Naive thymus-derived CD8-positive, alpha-beta T cell (primary cell): ENCODE results near the gene ATP2C1. TPM values are rescaled to one million over a fixed set of nuclear protein-coding genes. Genes with fewer than 3 reads are reported as not detected.

Experiments used
- ATAC-seq, 2 donors: fragments of 150-1000 bp; cut with Tn5 transposase in 1 of 2; sonication (Bioruptor Pico), chemical (Tn5 transposase) in 1 of 2; 1 replicate in 1 of 2; 2 replicates in 1 of 2; pipeline ENCODE4 v1.10.0; 2021; ENCODE audit warnings: mild to moderate bottlenecking in 2 of 2, moderate library complexity in 2 of 2
- POLR2A ChIA-PET: fragments of 350-600 bp; sonication (Branson Sonifier 250); formaldehyde crosslinking; loops from one replicate; lab custom pipeline; 2021; ENCODE audit warnings: antibody characterized with exemption; lab: Charles Lee
- DNase-seq, 10 donors: peaks; one replicate each; pipeline versions ENCODE4 v3.0.0 to v3.0.0-alpha.2; 2020 to 2022
- H3K27ac Mint-ChIP-seq, 10 donors: one replicate each; pipeline ENCODE4 v1.8.0; 2020 to 2022; ENCODE audit warnings: mild to moderate bottlenecking in 10 of 10, mixed read lengths in 10 of 10, moderate library complexity in 4 of 10, inconsistent platforms in 1 of 10
- H3K27me3 Mint-ChIP-seq, 5 donors: one replicate each; pipeline ENCODE4 v1.8.0; 2021 to 2022; ENCODE audit warnings: mixed read lengths in 5 of 5
- H3K36me3 Mint-ChIP-seq, 3 donors: one replicate each; pipeline ENCODE4 v1.8.0; 2020 to 2022; ENCODE audit warnings: mixed read lengths in 3 of 3, mild to moderate bottlenecking in 2 of 3, inconsistent platforms in 1 of 3
- H3K4me1 Mint-ChIP-seq, 4 donors: one replicate each; pipeline ENCODE4 v1.8.0; 2021 to 2022; ENCODE audit warnings: mixed read lengths in 4 of 4
- H3K4me3 Mint-ChIP-seq, 10 donors: one replicate each; pipeline ENCODE4 v1.8.0; 2020 to 2022; ENCODE audit warnings: mild to moderate bottlenecking in 10 of 10, mixed read lengths in 10 of 10, moderate library complexity in 6 of 10, inconsistent platforms in 1 of 10
- H3K9me3 Mint-ChIP-seq, 9 donors: one replicate each; pipeline ENCODE4 v1.8.0; 2020 to 2022; ENCODE audit warnings: mixed read lengths in 9 of 9, mild to moderate bottlenecking in 3 of 9, inconsistent platforms in 1 of 9, moderate library complexity in 1 of 9
- polyA plus RNA-seq, 3 donors: library from polyadenylated mRNA; unstranded; fragments of 300-500 nt; fragmentation: Illumina TruSeq; gene quantifications; one replicate each; pipeline ENCODE4 v1.2.3, GENCODE V29; 2021
- total RNA-seq, 8 experiments: library from RNA in 2 of 8; stranded (reverse) in 2 of 8; gene quantifications; one replicate each; pipeline ENCODE4 v1.2.3 and lab custom pipeline; 2021 to 2026

ATP2C1 gene
- total and polyA plus RNA-seq, 5 experiments from 2014 or later: 5.3 to 48.0 (median 9.0) TPM

GRCh38 chr3:130973406-130973805, 79.5 kb downstream of the ATP2C1 start:
- DNase-seq (no peak), ATAC-seq (no peak)
- no peaks in the 10 kb centered on the region for H3K4me1 Mint-ChIP-seq
- H3K4me3 Mint-ChIP-seq: no peak overlapping the region
- no peak overlapping the region for H3K27ac Mint-ChIP-seq
- POLR2A ChIA-PET: no interaction called here
- no peaks in the 10 kb centered on the region for H3K27me3 Mint-ChIP-seq
- peaks cover 17 to 73% (median 46%) of the 10 kb centered on the region in 3 donors for H3K36me3 Mint-ChIP-seq
- peaks cover 0 to 2% (median 0%) of the 10 kb centered on the region in 9 donors for H3K9me3 Mint-ChIP-seq

DNA sequence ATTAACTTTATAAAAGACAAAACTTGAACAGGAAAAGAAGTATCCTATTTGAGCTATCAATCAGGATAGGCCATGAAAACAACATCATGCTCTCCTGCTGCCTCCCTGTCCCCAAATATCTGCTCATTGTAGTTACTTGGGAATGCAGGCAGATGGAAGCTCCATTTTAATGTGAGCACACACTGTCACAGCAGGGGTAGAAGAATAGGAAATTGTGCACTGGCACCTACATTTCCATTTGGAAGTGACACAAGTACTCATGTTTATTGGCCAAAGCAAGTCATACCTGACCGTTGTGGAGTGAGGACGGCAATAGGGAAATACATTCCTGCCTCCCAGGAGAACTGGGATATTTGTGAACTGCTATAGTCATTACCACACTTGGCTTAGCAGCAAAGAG, 80.3 kb downstream of the ATP2C1 start:
- H3K27me3 Mint-ChIP-seq: no peaks in the 10 kb centered on the region
- no peak for ATAC-seq
- H3K4me1 Mint-ChIP-seq: no peaks in the 10 kb centered on the region
- POLR2A ChIA-PET: no interaction called here
- H3K9me3 Mint-ChIP-seq: peaks cover 0 to 2% (median 0%) of the 10 kb centered on the region in 9 donors
- H3K4me3 Mint-ChIP-seq: no peak overlapping the region
- no peak for DNase-seq
- peaks cover 15 to 76% (median 41%) of the 10 kb centered on the region in 3 donors for H3K36me3 Mint-ChIP-seq
- peak overlapping the region in 1 of 10 donors; percentile 15 for H3K27ac Mint-ChIP-seq

DNA sequence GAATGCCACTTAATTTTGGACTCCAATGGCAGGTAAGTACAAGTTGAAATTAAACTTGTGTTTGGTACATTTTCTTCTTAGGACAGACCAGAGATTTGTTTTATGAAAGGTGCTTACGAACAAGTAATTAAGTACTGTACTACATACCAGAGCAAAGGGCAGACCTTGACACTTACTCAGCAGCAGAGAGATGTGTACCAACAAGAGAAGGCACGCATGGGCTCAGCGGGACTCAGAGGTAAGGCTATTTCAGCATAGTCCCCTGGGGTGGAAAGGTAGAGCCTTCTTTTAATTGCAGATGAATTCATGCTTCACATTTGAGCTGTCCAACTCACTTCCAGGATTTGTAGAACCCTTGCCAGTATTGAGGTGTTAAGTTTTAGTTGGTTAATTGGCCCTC, 81.4 kb downstream of the ATP2C1 start:
- Mint-ChIP-seq H3K36me3 (peaks cover 15 to 76% (median 43%) of the 10 kb centered on the region in 3 donors), H3K4me1 (no peaks in the 10 kb centered on the region), H3K9me3 (peaks cover 0 to under 1% (median 0%) of the 10 kb centered on the region in 9 donors), H3K4me3 (no peak overlapping the region), H3K27me3 (no peaks in the 10 kb centered on the region), H3K27ac (peak overlapping the region in 2 of 10 donors; percentile 35 to 52)
- DNase-seq (no peak), ATAC-seq (no peak)
- POLR2A ChIA-PET: no interaction called here

GRCh38 chr3:130976706-130977105, 82.8 kb downstream of the ATP2C1 start:
- H3K4me3 Mint-ChIP-seq: no peak overlapping the region
- H3K9me3 Mint-ChIP-seq: no peaks in the 10 kb centered on the region
- no peaks in the 10 kb centered on the region for H3K27me3 Mint-ChIP-seq
- H3K36me3 Mint-ChIP-seq: peaks cover under 1 to 73% (median 37%) of the 10 kb centered on the region in 3 donors
- H3K27ac Mint-ChIP-seq: no peak overlapping the region
- DNase-seq (no peak), ATAC-seq (no peak)
- H3K4me1 Mint-ChIP-seq: peaks cover 0 to 2% (median 0%) of the 10 kb centered on the region in 4 donors
- POLR2A ChIA-PET: no interaction called here

- ATAC-seq (no peak), DNase-seq (no peak)
- peak overlapping the region in 1 of 10 donors; percentile 41 for H3K27ac Mint-ChIP-seq
- POLR2A ChIA-PET: no interaction called here
- peaks cover 0 to 77% (median 31%) of the 10 kb centered on the region in 3 donors for H3K36me3 Mint-ChIP-seq
- peaks cover 0 to 2% (median 0%) of the 10 kb centered on the region in 4 donors for H3K4me1 Mint-ChIP-seq
- no peaks in the 10 kb centered on the region for H3K27me3 Mint-ChIP-seq
- no peak overlapping the region for H3K4me3 Mint-ChIP-seq
- H3K9me3 Mint-ChIP-seq: no peaks in the 10 kb centered on the region
These were observed 85.2 kb downstream of the ATP2C1 start for GRCh38 chr3:130979117-130979516.

- ATAC-seq (no peak), DNase-seq (no peak)
- Mint-ChIP-seq H3K4me1 (peaks cover 0 to 2% (median 0%) of the 10 kb centered on the region in 4 donors), H3K27ac (no peak overlapping the region), H3K4me3 (no peak overlapping the region), H3K36me3 (peaks cover 0 to 64% (median 27%) of the 10 kb centered on the region in 3 donors), H3K9me3 (no peaks in the 10 kb centered on the region), H3K27me3 (no peaks in the 10 kb centered on the region)
- POLR2A ChIA-PET: no interaction called here
These were observed 87.6 kb downstream of the ATP2C1 start for GRCh38 chr3:130981469-130981868.

- ATAC-seq (no peak), DNase-seq (no peak)
- Mint-ChIP-seq H3K9me3 (no peaks in the 10 kb centered on the region), H3K27me3 (no peaks in the 10 kb centered on the region), H3K4me3 (no peak overlapping the region), H3K36me3 (peaks cover 0 to 57% (median 5%) of the 10 kb centered on the region in 3 donors), H3K27ac (peak overlapping the region in 1 of 10 donors; percentile 37), H3K4me1 (peaks cover 0 to 7% (median 0%) of the 10 kb centered on the region in 4 donors)
- POLR2A ChIA-PET: no interaction called here
These were observed 96.4 kb downstream of the ATP2C1 start for GRCh38 chr3:130990282-130990681.

- Mint-ChIP-seq H3K4me3 (no peak overlapping the region), H3K4me1 (peaks cover 0 to 7% (median 0%) of the 10 kb centered on the region in 4 donors), H3K36me3 (peaks cover 0 to 64% (median 6%) of the 10 kb centered on the region in 3 donors), H3K9me3 (no peaks in the 10 kb centered on the region), H3K27ac (peak overlapping the region in 2 of 10 donors; percentile 30 to 53), H3K27me3 (no peaks in the 10 kb centered on the region)
- DNase-seq: no peak
- POLR2A ChIA-PET: no interaction called here
- no peak for ATAC-seq
These were observed 97.2 kb downstream of the ATP2C1 start for GRCh38 chr3:130991126-130991525.

GRCh38 chr3:130992344-130992743, 98.5 kb downstream of the ATP2C1 start:
- POLR2A ChIA-PET: no interaction called here
- Mint-ChIP-seq H3K9me3 (no peaks in the 10 kb centered on the region), H3K4me1 (peaks cover 0 to 7% (median 0%) of the 10 kb centered on the region in 4 donors), H3K36me3 (peaks cover 0 to 74% (median 8%) of the 10 kb centered on the region in 3 donors), H3K4me3 (no peak overlapping the region), H3K27ac (no peak overlapping the region), H3K27me3 (no peaks in the 10 kb centered on the region)
- DNase-seq (no peak), ATAC-seq (no peak)

DNA sequence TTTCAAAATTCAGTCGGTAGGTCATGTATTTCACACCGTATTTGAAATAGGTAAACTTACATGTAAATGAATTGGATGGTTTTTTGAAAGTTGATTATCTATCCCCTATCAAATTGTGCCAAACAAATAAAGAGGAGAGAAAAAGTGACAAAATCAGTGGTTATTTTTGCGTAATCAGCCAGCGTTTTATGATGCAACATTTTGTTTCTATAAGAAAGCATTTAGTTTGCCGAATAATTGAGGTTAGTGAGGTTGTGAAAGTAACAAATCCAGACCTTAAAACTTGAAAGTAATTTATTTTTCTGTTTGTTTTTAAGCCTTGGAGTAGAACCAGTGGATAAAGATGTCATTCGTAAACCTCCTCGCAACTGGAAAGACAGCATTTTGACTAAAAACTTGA, 103.4 kb downstream of the ATP2C1 start:
- no peak overlapping the region for H3K4me3 Mint-ChIP-seq
- DNase-seq (no peak), ATAC-seq (no peak)
- peak overlapping the region in 1 of 10 donors; percentile 2 for H3K27ac Mint-ChIP-seq
- POLR2A ChIA-PET: no interaction called here
- H3K9me3 Mint-ChIP-seq: no peaks in the 10 kb centered on the region
- peaks cover 0 to 2% (median 0%) of the 10 kb centered on the region in 4 donors for H3K4me1 Mint-ChIP-seq
- H3K36me3 Mint-ChIP-seq: peaks cover 0 to 68% (median 6%) of the 10 kb centered on the region in 3 donors
- H3K27me3 Mint-ChIP-seq: no peaks in the 10 kb centered on the region

- H3K36me3 Mint-ChIP-seq: peaks cover 4 to 78% (median 15%) of the 10 kb centered on the region in 3 donors
- H3K27me3 Mint-ChIP-seq: no peaks in the 10 kb centered on the region
- no peak overlapping the region for H3K4me3 Mint-ChIP-seq
- POLR2A ChIA-PET: interaction anchor here (0.7 to 0.9 kb wide), 2 partner anchors 22 to 25 kb away, joined by 3 to 5 read pairs; partner anchors contain the start of genes ASTE1 and NEK11
- peaks cover 0 to 9% (median 3%) of the 10 kb centered on the region in 4 donors for H3K4me1 Mint-ChIP-seq
- no peak overlapping the region for H3K27ac Mint-ChIP-seq
- DNase-seq (no peak), ATAC-seq (no peak)
- no peaks in the 10 kb centered on the region for H3K9me3 Mint-ChIP-seq
These were observed 107.2 kb downstream of the ATP2C1 start for GRCh38 chr3:131001071-131001470.

DNA sequence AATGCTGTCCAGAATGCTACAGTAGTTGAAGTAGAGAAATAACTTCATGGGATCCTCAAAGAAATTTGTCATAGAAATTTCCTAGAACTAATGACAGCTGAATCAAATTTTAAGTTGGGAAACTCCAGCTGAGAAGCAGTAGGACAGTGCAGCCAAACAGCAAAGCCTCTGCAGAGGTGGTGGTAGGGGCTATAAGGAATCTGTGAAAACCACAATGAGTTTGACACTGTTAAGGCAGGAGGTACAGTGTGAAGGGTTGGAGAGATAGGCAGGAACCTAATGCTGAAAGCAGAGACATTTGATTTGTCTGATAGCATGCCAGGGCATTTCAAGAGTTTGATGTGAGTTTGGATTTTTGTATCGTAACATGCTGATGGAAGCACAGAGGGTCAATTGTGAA, 110.7 kb downstream of the ATP2C1 start:
- Mint-ChIP-seq H3K4me3 (no peak overlapping the region), H3K36me3 (peaks cover 10 to 79% (median 16%) of the 10 kb centered on the region in 3 donors), H3K27ac (peak overlapping the region in 3 of 10 donors; percentile 1 to 71 (median 11)), H3K4me1 (peaks cover 0 to 9% (median 3%) of the 10 kb centered on the region in 4 donors), H3K9me3 (no peaks in the 10 kb centered on the region), H3K27me3 (no peaks in the 10 kb centered on the region)
- ATAC-seq (no peak), DNase-seq (no peak)
- POLR2A ChIA-PET: no interaction called here

GRCh38 chr3:131007256-131007655, 113.4 kb downstream of the ATP2C1 start:
- Mint-ChIP-seq H3K36me3 (peaks cover 10 to 82% (median 18%) of the 10 kb centered on the region in 3 donors), H3K9me3 (no peaks in the 10 kb centered on the region), H3K4me1 (peaks cover 0 to 9% (median 2%) of the 10 kb centered on the region in 4 donors), H3K4me3 (no peak overlapping the region), H3K27me3 (no peaks in the 10 kb centered on the region), H3K27ac (peak overlapping the region in 4 of 10 donors; percentile 15 to 58 (median 40))
- ATAC-seq: no peak
- DNase-seq: no peak
- POLR2A ChIA-PET: no interaction called here
